HG03103 (cell line): ENCODE data around the gene GRK1.
"Not testable (repeated sequence)": the region's sequence is repeated elsewhere in the genome, so short reads cannot be mapped to it uniquely, and the experiment has no call there.

Experiments
- ATAC-seq: cut with Tn5 transposase; IDR thresholded peaks from one replicate; pipeline ENCODE4 v1.9.1; 2021; ENCODE audit warnings: low read depth; ENCODE audit not compliant: unreplicated experiment

GRK1 gene

DNA sequence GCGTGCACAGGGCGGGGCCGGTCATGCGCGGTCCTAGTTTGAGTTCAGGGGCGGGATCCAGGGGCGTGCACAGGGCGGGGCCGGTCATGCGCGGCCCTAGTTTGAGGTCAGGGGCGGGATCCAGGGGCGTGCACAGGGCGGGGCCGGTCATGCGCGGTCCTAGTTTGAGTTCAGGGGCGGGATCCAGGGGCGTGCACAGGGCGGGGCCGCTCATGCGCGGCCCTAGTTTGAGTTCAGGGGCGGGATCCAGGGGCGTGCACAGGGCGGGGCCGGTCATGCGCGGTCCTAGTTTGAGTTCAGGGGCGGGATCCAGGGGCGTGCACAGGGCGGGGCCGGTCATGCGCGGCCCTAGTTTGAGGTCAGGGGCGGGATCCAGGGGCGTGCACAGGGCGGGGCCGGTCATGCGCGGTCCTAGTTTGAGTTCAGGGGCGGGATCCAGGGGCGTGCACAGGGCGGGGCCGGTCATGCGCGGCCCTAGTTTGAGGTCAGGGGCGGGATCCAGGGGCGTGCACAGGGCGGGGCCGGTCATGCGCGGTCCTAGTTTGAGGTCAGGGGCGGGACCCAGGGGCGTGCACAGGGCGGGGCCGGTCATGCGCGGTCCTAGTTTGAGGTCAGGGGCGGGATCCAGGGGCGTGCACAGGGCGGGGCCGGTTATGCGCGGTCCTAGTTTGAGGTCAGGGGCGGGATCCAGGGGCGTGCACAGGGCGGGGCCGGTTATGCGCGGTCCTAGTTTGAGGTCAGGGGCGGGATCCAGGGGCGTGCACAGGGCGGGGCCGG lies 58.5 kb downstream of the GRK1 start:
- not testable (repeated sequence) for ATAC-seq

DNA sequence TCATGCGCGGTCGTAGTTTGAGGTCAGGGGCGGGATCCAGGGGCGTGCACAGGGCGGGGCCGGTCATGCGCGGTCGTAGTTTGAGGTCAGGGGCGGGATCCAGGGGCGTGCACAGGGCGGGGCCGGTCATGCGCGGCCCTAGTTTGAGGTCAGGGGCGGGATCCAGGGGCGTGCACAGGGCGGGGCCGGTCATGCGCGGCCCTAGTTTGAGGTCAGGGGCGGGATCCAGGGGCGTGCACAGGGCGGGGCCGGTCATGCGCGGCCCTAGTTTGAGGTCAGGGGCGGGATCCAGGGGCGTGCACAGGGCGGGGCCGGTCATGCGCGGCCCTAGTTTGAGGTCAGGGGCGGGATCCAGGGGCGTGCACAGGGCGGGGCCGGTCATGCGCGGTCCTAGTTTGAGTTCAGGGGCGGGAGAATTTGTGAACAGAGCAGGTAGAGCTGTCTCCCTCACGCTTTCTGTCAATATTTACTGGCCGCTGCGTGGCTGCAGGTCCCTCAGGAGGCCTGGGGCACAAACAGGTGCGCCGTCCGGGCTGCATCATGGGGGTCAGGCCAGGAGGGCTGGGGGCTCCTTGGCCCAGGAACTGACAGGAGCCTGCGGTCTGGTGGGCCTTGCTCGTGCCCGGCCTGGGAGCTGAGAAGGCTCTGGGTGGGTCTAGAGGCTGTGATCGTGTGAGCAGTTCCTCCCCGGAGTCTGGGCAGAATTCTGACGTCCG lies 59.2 kb downstream of the GRK1 start:
- not testable (repeated sequence) for ATAC-seq

DNA sequence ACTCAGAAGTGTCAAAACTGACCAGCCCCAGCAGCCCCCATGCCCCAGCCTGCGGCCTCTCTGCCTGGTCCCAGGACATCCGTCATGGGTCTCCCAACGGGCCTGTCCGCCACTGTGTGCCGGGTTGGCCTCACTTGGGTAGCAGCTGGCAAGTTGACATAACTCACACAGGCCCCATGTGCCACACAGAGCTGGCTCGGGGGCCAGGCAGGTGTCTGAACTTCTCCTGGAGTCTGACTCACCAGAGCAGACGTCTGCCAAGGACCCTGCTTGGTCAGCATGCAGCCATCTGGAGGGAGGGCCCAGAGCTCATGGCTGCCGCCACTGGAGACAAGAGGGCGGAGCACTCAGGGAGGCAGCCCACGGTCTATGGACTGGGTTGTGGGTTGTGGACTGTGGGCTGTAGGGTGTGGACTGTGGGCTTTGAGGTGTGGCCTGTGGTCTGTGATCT lies 60.0 kb downstream of the GRK1 start:
- no peak for ATAC-seq

DNA sequence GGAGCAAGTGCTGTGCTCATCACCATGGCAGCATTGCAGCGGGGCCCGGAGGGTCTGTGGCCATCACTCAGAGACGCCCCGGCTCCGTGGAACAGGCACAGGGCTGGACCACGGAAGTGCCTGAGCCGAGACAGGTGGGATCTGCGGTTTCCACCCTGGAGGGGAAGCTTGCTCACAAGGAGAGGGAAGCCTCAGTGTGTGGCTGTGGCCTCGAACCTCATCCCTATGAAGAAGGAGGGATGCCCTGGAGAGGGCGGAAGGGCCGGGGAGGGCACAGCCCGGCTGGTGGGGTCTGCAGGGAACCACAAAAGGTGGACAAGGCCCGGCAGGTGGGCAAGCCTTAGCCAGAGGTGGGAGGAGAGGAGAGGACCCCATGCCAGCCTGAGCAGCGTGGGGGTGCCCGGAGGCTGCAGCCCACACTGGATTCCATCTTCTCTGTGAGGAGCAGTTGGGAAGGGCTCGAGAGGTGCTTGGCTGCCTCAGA lies 61.6 kb downstream of the GRK1 start:
- no peak for ATAC-seq

DNA sequence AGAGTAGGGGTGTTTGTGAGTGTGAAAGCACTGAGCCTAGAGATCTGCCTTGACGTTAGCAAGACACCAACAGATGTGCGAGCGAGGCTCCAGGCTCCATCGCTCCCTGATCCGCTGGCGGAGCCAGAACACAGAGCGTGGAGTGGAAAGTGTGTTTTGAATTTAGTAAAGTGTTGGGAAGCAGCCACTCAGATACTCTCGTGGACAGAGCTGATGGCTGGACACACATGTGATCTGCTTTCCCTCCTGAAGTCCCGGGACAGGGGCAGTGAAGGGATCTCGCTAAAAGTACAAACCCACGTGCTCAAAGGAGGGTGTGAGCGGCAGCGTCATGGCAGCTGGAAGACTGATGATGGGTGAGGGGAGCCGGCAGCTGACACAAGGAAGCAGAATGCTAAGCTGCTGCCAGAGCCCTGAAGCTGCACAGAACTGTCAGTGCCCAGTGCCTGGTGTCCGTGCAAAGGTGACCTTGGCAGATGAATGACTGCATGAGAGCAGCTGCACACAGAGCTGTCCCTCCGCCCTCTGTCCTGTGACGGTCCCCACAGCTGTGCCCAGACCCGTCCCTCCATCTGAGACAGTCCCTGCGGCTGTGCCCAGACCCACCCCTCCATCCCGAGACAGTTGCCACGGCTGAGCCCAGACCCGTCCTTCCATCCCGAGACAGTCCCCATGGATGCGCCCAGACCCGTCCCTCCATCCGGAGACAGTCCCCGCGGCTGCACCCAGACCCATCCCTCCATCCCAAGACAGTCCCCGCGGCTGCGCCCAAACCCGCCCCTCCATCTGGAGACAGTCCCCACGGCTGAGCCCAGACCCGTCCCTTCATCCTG lies 62.4 kb downstream of the GRK1 start:
- no peak for ATAC-seq

DNA sequence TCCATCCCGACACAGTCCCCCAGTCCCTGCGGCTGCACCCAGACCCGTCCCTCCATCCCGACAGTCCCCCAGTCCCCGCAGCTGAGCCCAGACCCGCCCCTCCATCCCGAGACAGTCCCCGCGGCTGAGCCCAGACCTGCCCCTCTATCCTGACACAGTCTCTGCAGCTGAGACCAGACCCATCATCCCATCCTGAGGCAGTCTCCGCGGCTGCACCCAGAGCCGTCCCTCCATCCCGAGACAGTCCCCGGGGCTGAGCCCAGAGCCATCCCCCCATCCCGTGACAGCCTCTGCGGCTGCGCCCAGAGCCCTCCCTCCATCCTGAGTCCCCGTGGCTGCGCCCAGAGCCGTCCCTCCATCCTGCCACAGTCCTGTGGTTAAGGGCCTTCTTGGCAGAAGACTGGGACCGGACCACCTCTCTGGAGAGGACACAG lies 63.3 kb downstream of the GRK1 start:
- ATAC-seq = no peak

DNA sequence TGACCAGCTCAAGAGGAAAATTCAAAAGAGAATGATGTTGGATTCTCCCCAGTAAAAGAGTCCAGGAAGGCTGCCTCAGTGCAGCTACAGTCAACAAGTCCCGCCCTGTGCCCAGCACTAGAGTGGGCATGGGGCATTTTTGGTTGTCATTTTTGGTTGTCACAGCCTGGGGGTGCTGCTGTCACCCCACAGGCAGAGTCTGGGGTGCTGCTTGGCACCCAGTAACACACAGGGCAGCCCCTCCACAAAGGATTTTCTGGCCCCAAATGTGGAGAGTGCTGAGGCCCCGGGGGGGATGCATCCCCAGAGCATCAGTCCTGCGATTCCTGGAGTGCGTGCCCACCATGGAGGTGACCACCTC lies 63.8 kb downstream of the GRK1 start:
- no peak for ATAC-seq

DNA sequence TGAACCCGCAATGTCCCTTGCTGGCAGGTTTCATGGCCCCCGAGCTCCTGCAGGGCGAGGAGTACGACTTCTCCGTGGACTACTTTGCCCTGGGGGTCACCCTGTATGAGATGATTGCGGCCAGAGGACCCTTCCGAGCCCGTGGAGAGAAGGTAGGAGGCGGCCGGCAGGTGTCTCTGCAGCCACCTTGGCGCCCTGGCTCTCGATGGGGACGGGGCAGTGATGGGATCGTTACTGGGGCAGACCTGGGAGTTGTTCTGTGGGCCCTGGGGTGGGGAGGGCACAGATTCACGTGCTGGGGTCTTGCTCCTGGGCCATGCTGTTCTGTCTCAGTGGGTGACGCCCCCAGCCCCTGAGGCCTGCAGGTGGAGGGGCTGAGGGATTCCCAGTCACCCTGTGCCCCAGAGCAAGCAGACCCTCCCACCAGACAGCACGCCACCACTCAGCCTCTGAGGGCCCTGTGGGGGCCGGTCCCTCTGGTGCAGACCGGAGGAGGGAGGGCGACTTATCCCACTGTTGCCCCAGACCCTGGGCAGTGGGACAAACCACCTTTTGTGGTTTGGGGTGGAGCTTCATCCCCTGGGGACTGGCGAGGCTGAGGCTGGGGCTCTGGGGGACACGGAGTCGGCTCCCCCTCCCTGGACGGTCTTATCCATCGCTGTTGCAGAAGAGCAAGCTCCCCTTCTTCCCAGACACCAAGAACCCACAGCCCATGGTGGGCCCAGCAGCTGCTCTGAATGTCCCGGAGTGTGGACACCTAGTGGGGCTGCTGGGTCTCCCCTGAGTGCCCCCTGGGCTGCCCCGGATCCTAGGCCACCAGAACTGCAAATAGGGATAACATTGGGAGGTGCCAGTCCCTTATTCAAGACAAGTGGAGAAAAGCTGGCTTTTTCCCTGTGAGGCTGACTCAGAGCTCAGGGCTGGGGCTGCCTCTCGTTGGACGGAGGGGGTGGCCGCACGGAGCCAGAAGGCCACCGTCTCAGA lies 64.5 kb downstream of the GRK1 start:
- ATAC-seq = no peak

DNA sequence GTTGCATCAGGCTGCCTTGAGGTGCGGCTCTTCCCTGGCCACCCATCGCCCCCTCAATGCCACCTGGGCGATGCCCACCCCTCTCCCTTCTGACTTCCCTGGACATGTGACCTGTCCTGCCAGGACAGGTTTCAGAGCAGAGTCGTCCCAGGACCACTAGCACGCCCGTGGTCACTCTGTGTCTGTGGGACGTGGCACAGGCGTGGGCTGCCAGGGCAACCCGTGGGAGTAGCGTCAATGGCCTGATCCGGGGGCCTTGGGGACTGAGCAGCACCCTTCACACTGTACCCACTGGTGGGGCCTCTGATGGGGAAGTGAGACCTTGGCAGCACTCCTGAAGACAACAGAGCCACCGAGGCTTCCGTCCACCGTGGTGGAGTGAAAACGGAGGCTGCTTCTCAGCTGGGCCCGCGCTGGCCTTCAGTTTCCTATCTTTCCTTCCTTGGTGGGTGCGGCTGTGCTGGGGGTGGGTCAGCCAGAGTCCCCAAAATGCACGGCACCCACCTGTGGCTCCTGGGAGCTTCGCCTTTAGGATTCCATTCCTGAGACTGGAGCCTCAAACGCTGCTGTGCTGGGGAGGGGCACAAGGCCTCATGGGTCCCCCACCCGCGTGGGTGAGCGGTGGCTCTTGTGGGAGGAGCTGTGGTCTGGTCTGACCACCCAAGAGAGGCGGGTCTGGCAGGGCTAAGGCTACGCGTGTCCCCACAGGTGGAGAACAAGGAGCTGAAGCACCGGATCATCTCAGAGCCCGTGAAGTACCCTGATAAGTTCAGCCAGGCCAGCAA lies 65.3 kb downstream of the GRK1 start:
- ATAC-seq = no peak

DNA sequence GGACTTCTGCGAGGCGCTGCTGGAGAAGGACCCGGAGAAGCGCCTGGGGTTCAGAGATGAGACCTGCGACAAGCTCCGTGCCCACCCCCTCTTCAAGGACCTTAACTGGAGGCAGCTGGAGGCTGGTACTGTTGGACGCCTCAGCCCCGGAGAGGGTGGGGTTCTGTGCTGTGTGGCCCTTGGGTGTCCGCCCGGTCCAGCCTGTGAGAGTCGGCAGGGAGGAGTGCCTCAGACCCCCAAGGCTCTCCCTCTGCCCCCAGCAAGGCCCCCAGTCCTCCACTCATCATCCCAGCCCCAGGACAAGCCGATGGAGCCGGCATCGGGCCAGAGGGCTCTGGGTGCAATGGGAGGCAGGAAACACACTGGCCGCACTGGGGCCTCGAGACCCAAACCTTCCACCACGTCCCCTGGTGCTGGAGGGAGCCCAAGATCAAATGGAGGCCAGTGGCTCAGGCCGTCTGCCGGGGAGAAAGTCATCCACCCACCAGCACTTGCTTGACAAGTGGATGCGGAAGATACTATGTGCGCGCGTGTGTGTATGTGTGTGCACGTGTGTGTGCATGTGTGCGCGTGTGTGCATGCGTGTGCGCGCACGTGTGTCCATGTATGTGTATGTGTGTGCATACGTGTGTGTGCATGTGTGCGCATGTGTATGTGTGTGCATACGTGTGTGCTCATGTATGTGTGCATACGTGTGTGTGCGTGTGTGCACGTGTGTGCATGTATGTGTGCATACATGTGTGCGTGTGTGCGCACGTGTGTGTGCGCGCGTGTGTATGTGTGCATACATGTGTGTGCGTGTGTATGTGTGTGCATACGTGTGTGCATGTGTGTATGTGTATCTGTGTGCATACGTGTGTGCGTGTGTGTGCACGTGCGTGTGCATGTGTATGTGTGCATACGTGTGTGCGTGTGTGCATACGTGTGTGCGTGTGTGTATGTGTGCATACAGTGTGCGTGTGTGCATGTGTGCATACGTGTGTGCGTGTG lies 66.2 kb downstream of the GRK1 start:
- no peak for ATAC-seq

DNA sequence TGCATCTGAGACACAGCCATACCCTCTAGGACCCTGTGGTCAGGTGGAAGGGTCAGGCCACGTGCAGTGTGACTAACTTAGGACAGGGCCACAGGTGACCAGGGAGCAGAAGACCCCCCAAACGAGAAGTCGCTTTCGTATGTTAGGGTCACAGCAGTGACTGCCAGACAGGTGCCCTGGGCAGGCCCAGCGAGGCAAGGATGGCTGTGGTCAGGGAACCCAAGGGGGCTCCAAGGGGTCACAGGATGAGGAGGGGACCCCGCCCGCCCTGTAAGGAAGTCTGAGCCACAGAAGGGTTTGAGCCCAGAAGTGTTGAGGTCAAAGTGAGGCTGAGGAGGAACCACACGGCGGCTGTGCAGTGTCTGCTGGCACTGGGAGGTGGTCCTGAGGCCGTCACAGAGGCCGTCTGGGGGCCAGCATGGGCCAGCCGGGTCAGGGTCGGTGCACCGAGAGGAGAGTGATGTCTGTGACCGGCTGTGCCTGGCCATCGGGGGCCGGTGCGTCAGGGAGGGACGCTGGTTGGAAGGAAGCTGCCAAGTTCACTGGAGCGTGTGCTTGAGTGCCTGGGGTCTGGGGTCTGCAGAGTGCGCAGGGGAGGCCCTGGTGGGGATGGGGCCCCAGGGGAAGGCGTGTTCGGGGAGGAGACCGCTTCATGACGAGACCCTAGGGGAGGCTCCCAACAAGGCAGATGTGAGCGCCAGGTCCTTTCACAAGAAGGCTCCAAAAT lies 67.2 kb downstream of the GRK1 start:
- no peak for ATAC-seq

DNA sequence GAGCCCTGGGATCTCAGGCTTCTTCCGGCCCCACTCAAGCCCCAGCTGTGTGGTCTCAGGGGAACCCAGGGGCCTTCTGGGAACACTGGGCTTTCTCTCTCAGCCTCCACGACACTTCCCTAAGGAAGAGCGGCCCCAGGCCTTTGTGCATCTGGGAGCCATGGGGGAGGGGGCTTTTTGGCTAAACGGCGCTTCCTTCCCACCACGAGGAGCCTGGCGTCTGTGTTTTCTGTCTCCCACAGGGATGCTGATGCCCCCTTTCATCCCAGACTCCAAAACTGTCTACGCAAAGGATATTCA lies 67.8 kb downstream of the GRK1 start:
- ATAC-seq = no peak

DNA sequence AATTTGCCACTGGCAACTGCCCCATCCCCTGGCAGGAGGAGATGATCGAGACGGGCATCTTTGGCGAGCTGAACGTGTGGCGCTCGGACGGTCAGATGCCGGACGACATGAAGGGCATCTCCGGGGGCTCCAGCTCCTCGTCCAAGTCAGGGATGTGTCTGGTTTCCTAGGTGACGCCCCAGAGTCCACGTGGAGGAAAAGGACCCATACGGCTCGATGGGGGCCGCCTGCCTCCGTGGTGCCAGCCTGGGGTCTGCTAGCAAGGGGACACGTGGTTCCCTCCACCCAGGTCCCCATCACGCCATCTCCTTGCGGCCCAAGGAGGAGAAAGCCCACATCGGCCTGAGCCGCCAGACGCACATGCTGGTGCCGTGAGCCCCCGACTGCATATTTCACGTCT lies 68.2 kb downstream of the GRK1 start:
- no peak for ATAC-seq

DNA sequence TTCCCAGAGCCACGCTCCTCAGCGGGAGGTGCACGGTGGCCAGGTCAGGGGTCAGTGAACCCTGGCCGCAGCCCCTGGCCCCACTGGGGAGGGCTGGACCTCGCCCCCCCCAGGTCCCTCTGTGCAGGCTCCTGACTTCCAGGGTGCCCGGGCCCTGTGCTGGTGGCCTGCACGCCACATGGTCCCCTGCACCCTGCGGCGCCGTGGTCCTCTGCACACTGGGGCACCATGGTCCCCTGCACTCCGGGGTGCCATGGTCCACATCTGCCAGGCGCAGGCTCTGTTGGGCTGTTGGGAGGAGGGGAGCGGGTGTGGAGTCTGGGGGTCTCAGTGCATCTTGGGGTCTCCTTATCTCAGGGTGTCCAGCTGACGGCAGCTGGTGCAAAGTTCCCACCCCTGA lies 68.7 kb downstream of the GRK1 start:
- ATAC-seq = no peak

DNA sequence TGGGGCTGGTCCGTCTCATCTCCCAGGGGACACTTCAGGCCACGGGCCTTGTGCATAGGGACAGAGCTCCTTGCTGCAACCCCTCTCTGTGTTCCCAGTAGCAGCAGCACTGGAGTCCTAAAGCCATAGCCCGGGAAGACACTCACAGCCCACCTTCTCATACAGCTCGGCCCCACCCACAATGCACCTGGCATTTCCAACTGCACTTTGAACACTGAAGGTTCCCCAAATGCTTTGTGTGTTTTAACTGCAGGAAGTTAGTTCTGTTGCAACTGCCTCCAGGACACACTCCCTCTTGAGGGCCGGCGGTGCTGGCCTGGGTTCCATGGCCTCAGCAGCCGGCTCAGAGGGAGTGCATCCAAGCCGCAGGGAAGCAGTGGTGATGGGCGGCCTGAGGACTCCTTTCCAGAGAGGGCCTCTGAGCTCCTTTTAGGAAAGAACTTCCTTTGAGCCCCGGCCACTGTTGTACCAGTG lies 69.3 kb downstream of the GRK1 start:
- ATAC-seq = no peak

DNA sequence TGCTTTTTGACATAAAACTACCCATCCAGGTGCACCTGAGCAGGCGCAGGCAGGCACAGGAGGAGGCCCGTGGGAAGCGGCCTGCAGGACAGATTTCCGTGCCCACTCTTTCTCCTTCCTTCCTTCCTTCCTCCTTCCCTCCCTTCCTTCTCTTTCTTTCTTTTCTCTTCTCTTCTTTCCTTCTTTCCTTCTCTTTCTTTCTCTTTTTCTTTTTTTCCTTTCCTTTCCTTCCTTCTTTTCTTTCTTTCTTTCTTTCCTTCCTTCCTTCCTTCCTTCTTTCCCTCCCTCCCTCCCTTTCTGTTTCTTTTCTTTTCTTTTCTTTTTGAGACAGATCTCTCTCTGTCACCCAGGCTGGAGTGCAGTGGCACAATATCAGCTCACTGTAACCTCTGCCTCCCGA lies 70.8 kb downstream of the GRK1 start:
- ATAC-seq = no peak

DNA sequence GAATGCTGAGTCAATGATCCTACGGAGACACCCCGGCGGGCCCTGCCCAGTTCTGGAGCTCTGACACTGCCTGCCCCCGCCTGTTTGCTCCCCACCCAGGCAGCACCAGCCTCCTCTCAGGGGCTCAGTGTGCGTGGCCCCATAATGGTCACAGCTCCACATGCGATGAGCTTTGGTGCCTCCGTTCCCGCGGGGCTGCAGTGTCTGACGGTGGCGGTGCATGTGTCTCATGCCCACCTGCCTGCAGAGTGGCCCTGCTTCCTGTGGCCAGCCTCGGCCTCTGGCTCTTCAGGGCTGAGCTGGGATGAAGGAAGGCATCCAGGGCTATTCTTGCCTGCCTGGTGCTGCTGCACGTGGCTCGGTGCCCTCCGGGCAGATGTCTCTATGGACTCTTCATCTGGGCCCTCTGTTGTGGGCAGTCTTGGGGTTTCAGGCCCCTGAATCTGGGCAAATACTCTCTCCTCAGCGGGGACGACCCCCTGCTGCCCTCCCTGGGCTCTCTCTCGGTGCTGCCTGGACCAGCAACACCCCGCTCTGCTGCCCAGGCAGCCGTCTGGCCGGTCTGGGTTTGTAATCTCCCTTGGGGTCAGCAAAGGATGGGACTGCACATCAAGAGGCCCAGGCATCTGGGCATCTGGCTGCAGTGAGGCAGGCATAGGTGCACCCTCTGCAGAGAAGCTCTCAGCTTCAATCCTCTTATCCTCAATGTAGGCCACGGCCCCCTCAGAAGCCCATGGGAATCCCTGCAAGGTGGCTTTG lies 72.7 kb downstream of the GRK1 start:
- ATAC-seq = no peak
